ENCODE data around the gene DHX32. TPM values are rescaled to one million over a fixed set of nuclear protein-coding genes. Genes with fewer than 3 reads are reported as not detected.

Gene DHX32
- total and polyA plus RNA-seq, 2 donors (not counting 1 experiment from before 2014, with no cell fraction given): 5.2 to 12.4 TPM

DNA sequence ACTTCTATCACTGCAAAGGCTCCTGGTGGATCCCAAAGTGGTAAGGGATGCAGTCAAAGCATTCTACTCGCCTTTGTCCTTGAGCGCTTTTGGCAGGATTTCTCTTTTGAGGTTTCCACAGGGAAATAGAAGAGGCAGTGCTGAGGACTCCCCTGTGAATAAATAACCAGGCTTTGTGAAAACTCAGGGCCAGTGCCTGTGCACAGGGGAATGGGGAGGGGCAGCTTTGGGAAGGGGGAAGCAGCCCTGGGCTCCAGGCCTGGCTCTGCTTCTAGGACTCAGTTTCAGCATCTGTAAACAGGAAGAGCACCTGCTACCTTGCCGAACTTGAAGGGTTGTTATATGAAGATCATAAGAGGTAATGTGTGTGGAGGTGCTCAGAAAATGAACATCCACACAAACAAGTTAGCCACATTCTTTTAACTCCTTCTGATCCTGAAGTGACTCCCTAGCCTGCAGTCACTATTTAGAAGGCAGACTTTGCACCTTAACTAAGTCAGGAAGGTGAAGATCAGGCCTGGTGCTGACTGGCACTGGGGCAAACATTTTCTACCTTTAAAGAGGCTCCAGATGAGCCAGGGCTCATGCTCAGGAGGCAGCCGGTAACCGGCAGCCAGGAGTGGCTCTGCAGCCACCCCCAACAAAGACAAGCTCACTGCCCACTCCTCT lies 83.0 kb downstream of the DHX32 start:
- Histone ChIP-seq H3K4me1 (ENCODE audit: control insufficient read depth in 2 of 2, insufficient read depth in 2 of 2, low read length in 2 of 2) (no peaks in the 10 kb centered on the region), H4K20me1 (ENCODE audit: control insufficient read depth, insufficient read depth, low read length, poor library complexity, severe bottlenecking) (no peaks in the 10 kb centered on the region), H3K27ac (ENCODE audit: low read length in 2 of 2) (no peak overlapping the region), H3K27me3 (replicated peaks in 1 of 4; ENCODE audit: control extremely low read depth in 1 of 4, control insufficient read depth in 3 of 4, insufficient read depth in 4 of 4, low read length in 3 of 4) (no peaks in the 10 kb centered on the region), H3K36me3 (replicated peaks in 1 of 2; ENCODE audit: control extremely low read depth in 1 of 2, control insufficient read depth in 1 of 2, extremely low read depth in 1 of 2, insufficient read depth in 2 of 2, low read length in 1 of 2) (peaks cover 3 to 42% of the 10 kb centered on the region in 2 experiments), H3K9ac (ENCODE audit: low read length) (no peak overlapping the region), H3K4me3 (ENCODE audit: control extremely low read depth in 1 of 5, extremely low read depth in 1 of 5, insufficient read depth in 1 of 5, low read depth in 2 of 5, low read length in 4 of 5) (no peak overlapping the region), H3K79me2 (ENCODE audit: control insufficient read depth, insufficient read depth, low read length) (no peaks in the 10 kb centered on the region), H3K9me3 (ENCODE audit: control extremely low read depth in 1 of 3, control insufficient read depth in 2 of 3, insufficient read depth in 1 of 3, low read length in 2 of 3) (no peaks in the 10 kb centered on the region), H3K4me2 (replicated peaks; ENCODE audit: low read depth, low read length, poor library complexity, severe bottlenecking) (no peak overlapping the region), H2AFZ (ENCODE audit: insufficient read depth, low read depth, low read length, poor library complexity, severe bottlenecking) (no peak overlapping the region)
- Mint-ChIP-seq H3K4me3 (no peak overlapping the region), H3K4me1 (no peaks in the 10 kb centered on the region), H3K9me3 (ENCODE audit: insufficient read depth) (no peaks in the 10 kb centered on the region), H3K27ac (no peak overlapping the region), H3K27me3 (no peaks in the 10 kb centered on the region)
- WGBS (ENCODE audit: insufficient coverage): 81% methylated on average over 4 of the region's 5 CpGs
- DNase-seq (no peak), ATAC-seq (ENCODE audit: low read depth) (no peak)
- CTCF ChIA-PET: no interaction called here
- POLR2A ChIA-PET: no interaction called here
- no peak for TF ChIP-seq EZH2 (IDR thresholded peaks at IDR 0.05; ENCODE audit: borderline replicate concordance, insufficient read depth, low read depth, low read length, poor library complexity, severe bottlenecking)
- intact Hi-C loops (cut with micrococcal nuclease): no loop called here

DNA sequence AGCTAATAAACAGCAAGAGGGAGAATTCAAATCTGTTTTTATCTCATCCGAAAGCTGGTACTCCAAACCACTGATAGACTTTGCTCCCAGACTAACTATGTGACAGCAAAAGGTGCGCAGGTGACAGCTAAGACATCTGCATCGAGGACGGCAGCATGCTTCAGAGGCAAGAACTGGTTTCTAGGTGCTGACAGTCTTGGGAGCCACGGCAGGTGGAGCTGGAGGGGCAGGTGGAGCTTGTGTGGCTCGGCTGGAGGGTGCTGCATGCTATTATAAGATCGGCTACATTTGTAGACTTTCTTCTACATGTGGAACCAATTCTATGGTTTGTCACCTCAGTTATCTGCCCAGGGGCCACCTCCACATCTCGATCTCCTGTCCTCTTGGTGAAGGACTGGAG lies 83.7 kb downstream of the DHX32 start:
- no peaks in the 10 kb centered on the region for H3K9me3 ChIP-seq (ENCODE audit: control extremely low read depth in 1 of 3, control insufficient read depth in 2 of 3, insufficient read depth in 1 of 3, low read length in 2 of 3)
- ATAC-seq (ENCODE audit: low read depth) (no peak), DNase-seq (no peak)
- H2AFZ ChIP-seq (ENCODE audit: insufficient read depth, low read depth, low read length, poor library complexity, severe bottlenecking): no peak overlapping the region
- H3K79me2 ChIP-seq (ENCODE audit: control insufficient read depth, insufficient read depth, low read length): no peaks in the 10 kb centered on the region
- H3K27ac ChIP-seq (ENCODE audit: low read length in 2 of 2): no peak overlapping the region
- TF ChIP-seq, protein P1, sequence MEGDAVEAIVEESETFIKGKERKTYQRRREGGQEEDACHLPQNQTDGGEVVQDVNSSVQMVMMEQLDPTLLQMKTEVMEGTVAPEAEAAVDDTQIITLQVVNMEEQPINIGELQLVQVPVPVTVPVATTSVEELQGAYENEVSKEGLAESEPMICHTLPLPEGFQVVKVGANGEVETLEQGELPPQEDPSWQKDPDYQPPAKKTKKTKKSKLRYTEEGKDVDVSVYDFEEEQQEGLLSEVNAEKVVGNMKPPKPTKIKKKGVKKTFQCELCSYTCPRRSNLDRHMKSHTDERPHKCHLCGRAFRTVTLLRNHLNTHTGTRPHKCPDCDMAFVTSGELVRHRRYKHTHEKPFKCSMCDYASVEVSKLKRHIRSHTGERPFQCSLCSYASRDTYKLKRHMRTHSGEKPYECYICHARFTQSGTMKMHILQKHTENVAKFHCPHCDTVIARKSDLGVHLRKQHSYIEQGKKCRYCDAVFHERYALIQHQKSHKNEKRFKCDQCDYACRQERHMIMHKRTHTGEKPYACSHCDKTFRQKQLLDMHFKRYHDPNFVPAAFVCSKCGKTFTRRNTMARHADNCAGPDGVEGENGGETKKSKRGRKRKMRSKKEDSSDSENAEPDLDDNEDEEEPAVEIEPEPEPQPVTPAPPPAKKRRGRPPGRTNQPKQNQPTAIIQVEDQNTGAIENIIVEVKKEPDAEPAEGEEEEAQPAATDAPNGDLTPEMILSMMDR (IDR thresholded peaks at IDR 0.05): no peak
- TF ChIP-seq EZH2 (IDR thresholded peaks at IDR 0.05; ENCODE audit: borderline replicate concordance, insufficient read depth, low read depth, low read length, poor library complexity, severe bottlenecking): no peak
- POLR2A ChIA-PET: no interaction called here
- no peak overlapping the region for H3K4me3 ChIP-seq (ENCODE audit: control extremely low read depth in 1 of 5, extremely low read depth in 1 of 5, insufficient read depth in 1 of 5, low read depth in 2 of 5, low read length in 4 of 5)
- no peak overlapping the region for H3K9ac ChIP-seq (ENCODE audit: low read length)
- WGBS (ENCODE audit: insufficient coverage): 89% methylated on average over 7 of the region's 8 CpGs
- H3K4me3 Mint-ChIP-seq: no peak overlapping the region
- H3K4me2 ChIP-seq (replicated peaks; ENCODE audit: low read depth, low read length, poor library complexity, severe bottlenecking): no peak overlapping the region
- no peaks in the 10 kb centered on the region for H3K27me3 ChIP-seq (replicated peaks in 1 of 4; ENCODE audit: control extremely low read depth in 1 of 4, control insufficient read depth in 3 of 4, insufficient read depth in 4 of 4, low read length in 3 of 4)
- no peaks in the 10 kb centered on the region for H3K4me1 Mint-ChIP-seq
- peaks cover 6 to 41% of the 10 kb centered on the region in 2 experiments for H3K36me3 ChIP-seq (replicated peaks in 1 of 2; ENCODE audit: control extremely low read depth in 1 of 2, control insufficient read depth in 1 of 2, extremely low read depth in 1 of 2, insufficient read depth in 2 of 2, low read length in 1 of 2)
- CTCF ChIA-PET: interaction anchor here (0.9 kb wide), 1 partner anchor 30 kb away, joined by 3 read pairs; no protein-coding TSS in a partner anchor
- H3K27me3 Mint-ChIP-seq: no peaks in the 10 kb centered on the region
- H4K20me1 ChIP-seq (ENCODE audit: control insufficient read depth, insufficient read depth, low read length, poor library complexity, severe bottlenecking): no peaks in the 10 kb centered on the region
- H3K27ac Mint-ChIP-seq: no peak overlapping the region
- no peaks in the 10 kb centered on the region for H3K9me3 Mint-ChIP-seq (ENCODE audit: insufficient read depth)
- intact Hi-C loops (cut with micrococcal nuclease): no loop called here
- no peaks in the 10 kb centered on the region for H3K4me1 ChIP-seq (ENCODE audit: control insufficient read depth in 2 of 2, insufficient read depth in 2 of 2, low read length in 2 of 2)
